ENCODE results near the gene RGS6.

The RGS6 gene

GRCh38 chr14:72568296-72568992 lies 636.2 kb downstream of the RGS6 start:
- TF ChIP-seq EZH2 (IDR thresholded peaks at IDR 0.05; ENCODE audit: borderline replicate concordance, low read length): no peak
- TF ChIP-seq, protein P1, sequence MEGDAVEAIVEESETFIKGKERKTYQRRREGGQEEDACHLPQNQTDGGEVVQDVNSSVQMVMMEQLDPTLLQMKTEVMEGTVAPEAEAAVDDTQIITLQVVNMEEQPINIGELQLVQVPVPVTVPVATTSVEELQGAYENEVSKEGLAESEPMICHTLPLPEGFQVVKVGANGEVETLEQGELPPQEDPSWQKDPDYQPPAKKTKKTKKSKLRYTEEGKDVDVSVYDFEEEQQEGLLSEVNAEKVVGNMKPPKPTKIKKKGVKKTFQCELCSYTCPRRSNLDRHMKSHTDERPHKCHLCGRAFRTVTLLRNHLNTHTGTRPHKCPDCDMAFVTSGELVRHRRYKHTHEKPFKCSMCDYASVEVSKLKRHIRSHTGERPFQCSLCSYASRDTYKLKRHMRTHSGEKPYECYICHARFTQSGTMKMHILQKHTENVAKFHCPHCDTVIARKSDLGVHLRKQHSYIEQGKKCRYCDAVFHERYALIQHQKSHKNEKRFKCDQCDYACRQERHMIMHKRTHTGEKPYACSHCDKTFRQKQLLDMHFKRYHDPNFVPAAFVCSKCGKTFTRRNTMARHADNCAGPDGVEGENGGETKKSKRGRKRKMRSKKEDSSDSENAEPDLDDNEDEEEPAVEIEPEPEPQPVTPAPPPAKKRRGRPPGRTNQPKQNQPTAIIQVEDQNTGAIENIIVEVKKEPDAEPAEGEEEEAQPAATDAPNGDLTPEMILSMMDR (IDR thresholded peaks at IDR 0.05; ENCODE audit: low read length): no peak
- no peaks in the 10 kb centered on the region for H3K79me2 ChIP-seq (ENCODE audit: insufficient read depth, low read length)
- no peaks in the 10 kb centered on the region for H3F3A ChIP-seq (ENCODE audit: insufficient read depth, low read length)
- H3K9me3 ChIP-seq (ENCODE audit: low read length): no peaks in the 10 kb centered on the region
- no peaks in the 10 kb centered on the region for H3K36me3 ChIP-seq (ENCODE audit: insufficient read depth, low read length)
- no peak overlapping the region for H3K4me3 ChIP-seq (ENCODE audit: low read depth, low read length, poor library complexity, severe bottlenecking)
- no peak overlapping the region for H3K27ac ChIP-seq (ENCODE audit: low read depth, low read length, poor library complexity, severe bottlenecking)
- no peaks in the 10 kb centered on the region for H3K9me2 ChIP-seq (ENCODE audit: low read depth, low read length)
- H3K4me1 ChIP-seq (ENCODE audit: insufficient read depth, low read length, severe bottlenecking): no peaks in the 10 kb centered on the region
- no peaks in the 10 kb centered on the region; the same call in 1 of the 2 replicates for H3K27me3 ChIP-seq (ENCODE audit: insufficient read depth, low read length)
- no peak overlapping the region for H3K9ac ChIP-seq (ENCODE audit: low read length)
- no peak overlapping the region for H3K4me2 ChIP-seq (ENCODE audit: low read length)
- no peak overlapping the region for H2AFZ ChIP-seq (ENCODE audit: low read length)
- H4K20me1 ChIP-seq (ENCODE audit: insufficient read depth, low read length): no peaks in the 10 kb centered on the region

GRCh38 chr14:72573725-72574417 lies 641.6 kb downstream of the RGS6 start:
- H3F3A ChIP-seq (ENCODE audit: insufficient read depth, low read length): no peaks in the 10 kb centered on the region
- H3K9me2 ChIP-seq (ENCODE audit: low read depth, low read length): no peaks in the 10 kb centered on the region
- H3K27me3 ChIP-seq (ENCODE audit: insufficient read depth, low read length): no peaks in the 10 kb centered on the region; the same call in 1 of the 2 replicates
- H3K9me3 ChIP-seq (ENCODE audit: low read length): no peaks in the 10 kb centered on the region
- H2AFZ ChIP-seq (ENCODE audit: low read length): no peak overlapping the region
- H3K9ac ChIP-seq (ENCODE audit: low read length): no peak overlapping the region
- H3K4me1 ChIP-seq (ENCODE audit: insufficient read depth, low read length, severe bottlenecking): no peaks in the 10 kb centered on the region
- H4K20me1 ChIP-seq (ENCODE audit: insufficient read depth, low read length): no peaks in the 10 kb centered on the region
- no peaks in the 10 kb centered on the region for H3K79me2 ChIP-seq (ENCODE audit: insufficient read depth, low read length)
- no peak overlapping the region for H3K4me2 ChIP-seq (ENCODE audit: low read length)
- TF ChIP-seq EZH2 (IDR thresholded peaks at IDR 0.05; ENCODE audit: borderline replicate concordance, low read length): no peak
- TF ChIP-seq, protein P1 (IDR thresholded peaks at IDR 0.05; ENCODE audit: low read length): no peak
- H3K36me3 ChIP-seq (ENCODE audit: insufficient read depth, low read length): no peaks in the 10 kb centered on the region
- no peak overlapping the region for H3K4me3 ChIP-seq (ENCODE audit: low read depth, low read length, poor library complexity, severe bottlenecking)
- no peak overlapping the region for H3K27ac ChIP-seq (ENCODE audit: low read depth, low read length, poor library complexity, severe bottlenecking)

- Histone ChIP-seq H3K9me2 (ENCODE audit: low read depth, low read length) (no peaks in the 10 kb centered on the region), H3K27me3 (ENCODE audit: insufficient read depth, low read length) (no peaks in the 10 kb centered on the region; the same call in 1 of the 2 replicates), H3K4me3 (ENCODE audit: low read depth, low read length, poor library complexity, severe bottlenecking) (no peak overlapping the region), H3K27ac (ENCODE audit: low read depth, low read length, poor library complexity, severe bottlenecking) (no peak overlapping the region), H3K4me1 (ENCODE audit: insufficient read depth, low read length, severe bottlenecking) (no peaks in the 10 kb centered on the region), H3F3A (ENCODE audit: insufficient read depth, low read length) (no peaks in the 10 kb centered on the region), H3K9me3 (ENCODE audit: low read length) (no peaks in the 10 kb centered on the region), H3K9ac (ENCODE audit: low read length) (no peak overlapping the region), H3K36me3 (ENCODE audit: insufficient read depth, low read length) (no peaks in the 10 kb centered on the region), H2AFZ (ENCODE audit: low read length) (no peak overlapping the region), H3K79me2 (ENCODE audit: insufficient read depth, low read length) (no peaks in the 10 kb centered on the region), H4K20me1 (ENCODE audit: insufficient read depth, low read length) (no peaks in the 10 kb centered on the region), H3K4me2 (ENCODE audit: low read length) (no peak overlapping the region)
- no peak for TF ChIP-seq EZH2 (IDR thresholded peaks at IDR 0.05; ENCODE audit: borderline replicate concordance, low read length)
- TF ChIP-seq, protein P1 (IDR thresholded peaks at IDR 0.05; ENCODE audit: low read length): no peak
Observed at GRCh38 chr14:72574715-72575114, 642.5 kb downstream of the RGS6 start.

Data from OCI-LY1 (cell line).